NCI-H2196 (cell line): ENCODE results near the gene RNF112.
"Not testable (repeated sequence)": the region's sequence is repeated elsewhere in the genome, so short reads cannot be mapped to it uniquely, and the experiment has no call there.

ENCODE experiments used
- DNase-seq: peaks from one replicate; lab custom pipeline; 2025; ENCODE audit not compliant: unreplicated experiment; lab: John Stamatoyannopoulos, UW

The RNF112 gene

GRCh38 chr17:19443148-19443547, 32.1 kb downstream of the RNF112 start:
- no peak for DNase-seq

GRCh38 chr17:19445105-19445504, 34.1 kb downstream of the RNF112 start:
- no peak for DNase-seq

GRCh38 chr17:19446577-19446976, 35.5 kb downstream of the RNF112 start:
- not testable (repeated sequence) for DNase-seq

GRCh38 chr17:19447085-19447583, 36.1 kb downstream of the RNF112 start:
- peak; percentile 69 for DNase-seq

- peak; percentile 15 for DNase-seq
These were observed 37.6 kb downstream of the RNF112 start for GRCh38 chr17:19448341-19449268.

GRCh38 chr17:19449656-19450055, 38.6 kb downstream of the RNF112 start:
- DNase-seq: no peak

- DNase-seq: no peak
These were observed 42.3 kb downstream of the RNF112 start for GRCh38 chr17:19453296-19453695.

- DNase-seq: no peak
These were observed 43.0 kb downstream of the RNF112 start for GRCh38 chr17:19454074-19454473.

GRCh38 chr17:19456016-19456927, 45.2 kb downstream of the RNF112 start:
- no peak for DNase-seq

- DNase-seq: no peak
These were observed 46.0 kb downstream of the RNF112 start for GRCh38 chr17:19457046-19457445.

- no peak for DNase-seq
These were observed 46.8 kb downstream of the RNF112 start for GRCh38 chr17:19457830-19458271.

GRCh38 chr17:19458481-19458880, 47.4 kb downstream of the RNF112 start:
- DNase-seq: not testable (repeated sequence)

- not testable (repeated sequence) for DNase-seq
These were observed 48.1 kb downstream of the RNF112 start for GRCh38 chr17:19459018-19459655.

GRCh38 chr17:19460700-19461099, 49.7 kb downstream of the RNF112 start:
- DNase-seq: no peak

- DNase-seq: no peak
These were observed 50.1 kb downstream of the RNF112 start for GRCh38 chr17:19461116-19461515.

GRCh38 chr17:19461681-19462080, 50.6 kb downstream of the RNF112 start:
- DNase-seq: no peak

- not testable (repeated sequence) for DNase-seq
These were observed 51.5 kb downstream of the RNF112 start for GRCh38 chr17:19462456-19463035.

GRCh38 chr17:19464031-19465026, 53.3 kb downstream of the RNF112 start:
- DNase-seq: no peak
